ENCODE results near the gene MDFI. TPM values are rescaled to one million over a fixed set of nuclear protein-coding genes. Genes with fewer than 3 reads are reported as not detected.

The MDFI gene
- total RNA-seq, 1 experiment from 2014 or later = 1.4 TPM

GRCh38 chr6:41688256-41688965 is 50.1 kb downstream of the MDFI start:
- DNase-seq (ENCODE audit: low read depth) = no peak

GRCh38 chr6:41689171-41690008 is 51.1 kb downstream of the MDFI start:
- DNase-seq (ENCODE audit: low read depth) = peak; percentile 57

DNA sequence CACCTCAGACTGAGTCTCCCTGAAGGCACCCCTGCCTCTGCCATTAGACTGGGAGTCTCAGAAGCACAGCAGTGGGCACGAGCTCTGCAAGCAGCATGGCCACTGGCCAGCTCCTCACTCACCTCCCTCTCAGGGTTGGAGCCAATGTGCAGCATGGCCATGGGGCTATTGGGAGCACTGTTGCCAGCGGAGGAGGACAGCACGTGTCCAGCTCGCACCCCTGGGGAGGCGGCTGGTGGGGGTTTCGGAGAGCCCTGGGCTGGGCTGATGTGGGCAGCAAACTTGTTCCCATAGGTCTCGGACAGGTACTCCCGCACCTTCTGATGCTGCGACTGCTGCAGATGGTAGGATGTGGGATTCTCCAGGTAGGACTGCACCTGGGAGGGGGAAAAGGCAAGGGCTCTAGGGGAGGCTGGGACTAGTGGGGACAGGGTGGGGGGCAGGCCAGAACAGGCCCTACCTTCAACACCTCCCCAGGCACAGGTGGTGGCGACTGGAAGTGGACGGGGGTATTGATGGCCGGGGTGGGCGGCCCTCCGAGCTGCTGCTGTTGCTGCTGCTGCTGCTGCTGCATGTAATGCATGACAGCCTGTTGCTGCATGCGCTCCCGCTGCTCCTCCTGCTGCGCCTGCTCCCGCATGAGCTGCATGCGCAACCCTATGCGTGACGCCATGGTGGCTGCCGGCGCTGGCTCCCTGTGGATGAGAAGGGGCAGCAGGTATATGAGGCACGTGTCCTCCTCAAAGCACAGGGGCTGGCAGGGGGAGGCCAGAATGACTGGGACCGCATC is 52.5 kb downstream of the MDFI start:
- DNase-seq (ENCODE audit: low read depth) = no peak

GRCh38 chr6:41691426-41692079 is 53.3 kb downstream of the MDFI start:
- no peak for DNase-seq (ENCODE audit: low read depth)

DNA sequence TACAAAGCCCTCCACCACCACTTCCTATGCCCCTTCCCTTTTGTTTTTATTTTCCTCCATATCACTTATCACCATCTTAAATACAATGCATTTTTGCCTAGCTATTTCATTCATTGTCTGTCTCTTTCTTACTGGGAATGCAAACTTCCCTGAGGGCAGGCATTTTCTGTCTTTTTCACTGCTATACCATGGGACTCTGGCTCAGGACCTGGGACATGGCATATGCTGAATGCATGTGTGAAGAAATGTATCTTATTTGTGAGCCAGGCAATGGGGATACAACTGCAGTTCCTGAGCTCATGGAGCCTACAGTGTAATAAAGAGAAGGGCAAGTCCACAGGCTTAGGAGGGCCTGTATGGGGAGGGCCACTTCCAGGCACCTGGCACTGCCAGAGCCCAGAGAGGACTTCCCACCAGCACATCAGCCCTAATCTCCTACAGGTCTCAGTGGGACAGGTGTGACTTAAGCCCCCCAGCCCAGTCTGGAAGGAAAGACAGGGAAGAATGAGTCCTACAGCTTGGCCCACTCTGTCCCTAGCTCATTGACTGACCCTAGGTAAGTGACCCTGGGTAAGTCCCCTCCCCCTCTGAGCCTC is 53.9 kb downstream of the MDFI start:
- DNase-seq (ENCODE audit: low read depth) = no peak

- no peak for DNase-seq (ENCODE audit: low read depth)
Observed at GRCh38 chr6:41692730-41693129, 54.5 kb downstream of the MDFI start.

DNA sequence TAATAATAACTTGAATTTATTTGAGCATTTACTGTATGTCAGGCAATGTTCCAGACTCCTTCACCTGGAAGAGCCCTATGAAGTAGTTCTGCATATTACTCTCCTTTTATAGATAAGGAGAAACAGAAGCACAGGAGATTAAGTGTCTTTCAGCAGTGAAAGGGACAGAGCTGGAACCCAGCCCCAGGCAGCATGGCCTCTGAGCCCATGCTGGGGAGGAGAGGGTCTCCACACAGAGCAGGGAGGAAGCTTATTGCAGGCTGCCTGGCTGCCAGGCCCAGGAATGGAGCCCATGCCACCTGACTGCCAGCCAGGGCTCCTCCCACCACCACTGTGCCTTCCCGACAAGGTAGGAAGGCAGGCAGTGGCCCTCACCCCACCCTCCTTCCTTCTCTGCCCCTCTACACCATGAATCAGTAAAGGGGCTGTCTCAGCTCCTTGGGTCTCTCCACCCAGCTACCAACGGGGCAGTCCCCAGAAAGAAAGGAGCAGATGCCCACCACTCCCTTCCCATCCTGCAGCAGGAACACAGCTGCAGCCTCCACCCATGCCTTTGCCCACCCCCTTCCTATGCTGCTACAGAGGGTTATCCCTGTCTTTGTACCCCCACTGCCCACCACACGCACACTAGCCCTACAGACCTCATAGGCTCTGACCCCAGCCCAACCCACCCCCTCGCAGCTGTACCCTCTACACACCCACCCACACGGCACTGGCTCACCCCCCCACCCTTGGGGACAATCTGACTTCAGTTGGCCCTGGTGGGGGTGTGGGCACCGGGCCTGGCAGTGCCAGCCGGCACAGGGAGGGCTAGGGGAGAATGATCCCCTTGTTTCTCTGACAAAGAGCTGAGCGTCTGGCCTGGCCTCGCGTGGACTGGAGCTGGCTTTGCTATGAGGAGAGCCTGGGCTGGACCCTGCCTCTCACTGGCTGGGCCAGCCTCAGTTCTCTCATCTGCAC is 55.3 kb downstream of the MDFI start:
- DNase-seq (ENCODE audit: low read depth) = no peak

- no peak for DNase-seq (ENCODE audit: low read depth)
Observed at GRCh38 chr6:41694815-41695526, 56.7 kb downstream of the MDFI start.

DNA sequence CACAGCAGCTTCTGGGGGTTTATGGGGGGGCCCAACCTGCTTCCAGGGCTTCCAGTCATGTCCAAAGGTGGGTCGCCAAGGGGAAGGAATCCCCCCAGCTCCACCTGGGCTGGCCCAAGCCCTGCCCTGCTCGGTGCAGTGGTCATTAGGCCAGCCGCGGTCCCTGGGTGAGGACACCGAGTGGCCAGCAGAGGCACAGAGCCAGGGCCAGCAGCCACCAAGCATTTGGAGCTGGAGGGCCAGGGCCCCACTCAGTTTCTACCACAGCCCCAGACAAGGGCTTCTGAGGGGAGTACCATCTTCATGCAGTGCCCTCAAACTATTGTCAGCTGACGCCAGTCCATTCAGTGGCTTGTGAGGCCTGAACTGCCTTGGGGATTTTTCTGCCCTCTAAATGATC is 57.6 kb downstream of the MDFI start:
- no peak for DNase-seq (ENCODE audit: low read depth)

- DNase-seq (ENCODE audit: low read depth) = no peak
Observed at GRCh38 chr6:41696788-41697187, 58.5 kb downstream of the MDFI start.

DNA sequence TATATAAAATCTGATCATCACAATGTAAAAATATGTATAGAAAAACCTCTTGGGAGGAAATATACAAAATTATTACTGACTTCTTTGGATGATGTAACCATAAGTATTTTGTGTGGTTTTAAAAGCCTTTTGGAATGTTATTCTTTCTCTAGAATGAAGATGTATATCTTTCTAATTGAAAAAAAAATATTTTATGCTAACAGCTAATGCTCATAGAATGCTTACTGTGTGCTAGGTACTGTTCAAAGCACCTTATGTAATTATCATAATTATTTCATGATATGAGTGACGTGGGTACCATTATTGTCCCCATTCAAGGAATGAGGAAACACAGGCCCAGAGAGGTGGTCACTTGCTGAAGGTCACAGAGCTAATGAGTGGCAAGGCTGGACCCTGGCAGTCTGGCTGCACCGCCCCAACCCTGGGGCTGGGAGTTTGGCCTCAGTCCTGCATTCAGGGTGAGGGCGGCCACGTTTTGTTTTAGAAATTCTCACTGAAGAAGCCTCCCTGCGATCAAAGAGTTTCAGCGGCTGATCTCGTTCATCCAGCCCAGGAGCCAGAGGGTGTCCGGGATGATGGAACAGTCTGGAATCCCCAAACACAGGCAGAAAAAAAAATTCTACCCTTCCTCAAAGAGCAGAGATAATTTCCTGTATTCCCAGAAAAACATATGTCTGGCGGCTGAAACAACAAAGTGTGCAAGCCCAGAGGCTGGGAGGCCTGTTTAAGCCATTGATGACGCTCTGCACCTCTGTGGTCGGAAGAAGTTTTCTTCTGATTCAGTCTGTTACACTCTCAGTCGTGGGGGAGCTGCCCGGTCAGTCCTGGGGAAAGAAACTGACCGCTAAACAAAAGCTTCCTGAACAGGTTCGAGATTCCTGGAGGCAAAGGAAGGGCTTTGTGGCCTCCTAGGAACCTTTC is 59.9 kb downstream of the MDFI start:
- DNase-seq (ENCODE audit: low read depth) = peak; percentile 87

DNA sequence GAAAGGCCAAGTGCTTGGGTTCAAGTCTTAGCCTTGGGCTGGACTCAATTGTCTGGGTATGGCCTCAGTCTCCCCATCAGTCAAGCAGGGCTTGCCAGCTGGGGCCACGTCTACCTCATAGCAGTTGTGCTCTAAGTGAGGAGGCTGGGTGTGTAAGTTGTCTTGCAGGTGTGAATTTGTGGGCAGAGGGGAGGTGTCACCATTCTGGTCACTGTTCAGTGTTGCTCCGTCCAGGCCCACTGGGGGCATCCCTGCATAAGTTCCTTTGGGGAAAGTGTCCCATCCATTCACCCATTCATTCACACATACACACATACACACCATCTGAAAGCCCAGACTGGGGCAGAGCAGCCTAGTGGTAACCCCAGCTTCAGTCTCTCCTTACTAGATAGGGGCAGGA is 60.8 kb downstream of the MDFI start:
- no peak for DNase-seq (ENCODE audit: low read depth)

DNA sequence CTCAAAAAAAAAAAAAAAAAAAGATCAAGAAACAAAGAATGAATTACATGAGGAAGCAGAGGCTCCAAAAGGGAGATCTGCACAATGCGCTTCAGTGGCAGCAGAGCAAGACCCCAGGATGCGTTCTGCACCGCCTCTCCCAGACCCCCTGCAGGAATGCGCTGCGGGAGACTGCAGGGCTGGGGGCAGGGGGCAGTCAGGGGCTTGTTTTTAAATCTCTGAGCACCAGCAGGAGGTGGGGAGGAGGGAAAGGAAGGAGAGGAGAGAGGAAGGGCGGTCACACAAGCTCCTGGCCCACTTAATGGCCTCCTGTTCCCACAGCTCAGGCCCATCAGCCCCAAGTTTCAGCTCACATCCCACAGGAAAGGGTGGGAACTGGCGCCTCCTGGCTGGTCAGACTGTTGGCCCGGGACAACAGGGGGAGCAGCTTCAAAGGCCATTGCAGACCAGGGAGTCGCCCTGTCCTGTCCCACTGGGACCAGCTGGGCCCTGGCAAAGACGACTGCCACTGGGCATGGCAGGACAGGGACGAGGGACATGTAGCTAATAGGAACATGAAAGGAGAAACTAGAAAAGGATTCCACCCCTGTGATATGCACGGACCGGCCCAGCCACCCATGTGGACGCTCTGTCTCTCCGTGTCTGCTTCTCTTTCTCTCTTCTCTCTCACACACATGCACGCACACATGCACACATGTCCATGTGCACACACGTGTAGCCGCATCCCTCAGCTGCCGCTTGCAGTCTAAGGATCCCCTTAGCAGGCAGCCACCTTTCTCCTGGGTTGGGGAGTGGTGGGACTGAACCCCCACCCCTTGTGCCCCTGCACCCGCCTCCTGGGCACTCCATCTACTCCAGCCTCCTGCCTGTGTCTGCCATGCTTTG is 62.4 kb downstream of the MDFI start:
- DNase-seq (ENCODE audit: low read depth) = no peak

DNA sequence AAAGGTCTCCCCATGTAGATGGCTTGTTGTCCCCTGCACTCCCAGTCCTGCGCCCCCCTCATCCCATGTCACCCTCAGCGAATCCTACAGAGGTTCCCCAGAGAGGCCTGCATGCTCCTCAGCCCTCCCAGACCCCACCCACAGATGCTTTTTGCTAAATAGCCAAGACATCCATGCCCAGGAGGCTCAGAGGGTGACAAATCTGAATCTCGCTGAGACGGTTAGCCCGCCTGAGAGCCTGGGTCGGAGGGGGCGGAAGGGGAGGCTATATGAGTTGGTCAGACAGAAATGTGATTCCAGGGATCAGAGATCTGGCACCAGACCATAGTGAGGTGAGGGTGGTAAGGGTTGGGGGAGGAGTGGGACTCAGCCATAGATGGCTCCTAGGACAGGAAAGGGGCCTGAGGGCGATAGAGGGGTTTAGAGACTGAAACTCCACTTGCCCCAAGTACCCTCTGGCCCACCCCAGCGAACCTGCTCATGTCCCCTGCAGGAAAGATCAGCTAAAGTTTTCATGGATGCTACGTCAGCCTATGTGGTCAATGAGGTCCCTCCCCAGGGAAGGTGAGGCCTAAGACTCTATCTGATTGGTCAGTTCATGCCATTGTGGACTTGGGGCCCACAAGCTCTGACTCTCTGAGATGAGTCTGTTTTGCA is 63.9 kb downstream of the MDFI start:
- no peak for DNase-seq (ENCODE audit: low read depth)

- no peak for DNase-seq (ENCODE audit: low read depth)
Observed at GRCh38 chr6:41702771-41703494, 64.7 kb downstream of the MDFI start.
